GM19099 (cell line): ENCODE measurements around the gene MLPH.

Experiments
- POLR2A ChIP-seq: IDR thresholded peaks from 3 replicates; pipeline ENCODE4 v1.6.1; 2011; ENCODE audit warnings: low read depth; ENCODE audit not compliant: insufficient read length; ENCODE audit errors: extremely low read depth

The MLPH gene

GRCh38 chr2:237546040-237546875 is 59.2 kb downstream of the MLPH start:
- no peak for TF ChIP-seq POLR2A

GRCh38 chr2:237546876-237547395 is 59.9 kb downstream of the MLPH start:
- TF ChIP-seq POLR2A: no peak

- no peak for TF ChIP-seq POLR2A
Measured at GRCh38 chr2:237547841-237548416, 60.9 kb downstream of the MLPH start.

- no peak for TF ChIP-seq POLR2A
Measured at GRCh38 chr2:237549216-237549615, 62.2 kb downstream of the MLPH start.

GRCh38 chr2:237549643-237550415 is 62.8 kb downstream of the MLPH start:
- TF ChIP-seq POLR2A: no peak

GRCh38 chr2:237551071-237551574 is 64.1 kb downstream of the MLPH start:
- TF ChIP-seq POLR2A: no peak

- TF ChIP-seq POLR2A: no peak
Measured at GRCh38 chr2:237552908-237553307, 65.9 kb downstream of the MLPH start.

GRCh38 chr2:237553948-237554347 is 66.9 kb downstream of the MLPH start:
- no peak for TF ChIP-seq POLR2A

- no peak for TF ChIP-seq POLR2A
Measured at GRCh38 chr2:237555560-237555959, 68.5 kb downstream of the MLPH start.

- TF ChIP-seq POLR2A: no peak
Measured at GRCh38 chr2:237556773-237557632, 70.0 kb downstream of the MLPH start.

GRCh38 chr2:237557633-237558015 is 70.6 kb downstream of the MLPH start:
- TF ChIP-seq POLR2A: no peak

- no peak for TF ChIP-seq POLR2A
Measured at GRCh38 chr2:237558961-237559641, 72.0 kb downstream of the MLPH start.

GRCh38 chr2:237561221-237561620 is 74.2 kb downstream of the MLPH start:
- TF ChIP-seq POLR2A: no peak

- no peak for TF ChIP-seq POLR2A
Measured at GRCh38 chr2:237563816-237564215, 76.8 kb downstream of the MLPH start.
